Stimulated activated CD8-positive, alpha-beta memory T cell treated with anti-CD3 and anti-CD28 coated beads, Interleukin-15, amount 100 ng/mL, for 1 hour (primary cell): ENCODE measurements around the gene RHOJ.
"Not testable (repeated sequence)": the region's sequence is repeated elsewhere in the genome, so short reads cannot be mapped to it uniquely, and the experiment has no call there.

Experiments
- DNase-seq: peaks from one replicate; pipeline ENCODE4 v3.0.0-alpha.2; 2020; ENCODE audit warnings: low read depth

Gene RHOJ

DNA sequence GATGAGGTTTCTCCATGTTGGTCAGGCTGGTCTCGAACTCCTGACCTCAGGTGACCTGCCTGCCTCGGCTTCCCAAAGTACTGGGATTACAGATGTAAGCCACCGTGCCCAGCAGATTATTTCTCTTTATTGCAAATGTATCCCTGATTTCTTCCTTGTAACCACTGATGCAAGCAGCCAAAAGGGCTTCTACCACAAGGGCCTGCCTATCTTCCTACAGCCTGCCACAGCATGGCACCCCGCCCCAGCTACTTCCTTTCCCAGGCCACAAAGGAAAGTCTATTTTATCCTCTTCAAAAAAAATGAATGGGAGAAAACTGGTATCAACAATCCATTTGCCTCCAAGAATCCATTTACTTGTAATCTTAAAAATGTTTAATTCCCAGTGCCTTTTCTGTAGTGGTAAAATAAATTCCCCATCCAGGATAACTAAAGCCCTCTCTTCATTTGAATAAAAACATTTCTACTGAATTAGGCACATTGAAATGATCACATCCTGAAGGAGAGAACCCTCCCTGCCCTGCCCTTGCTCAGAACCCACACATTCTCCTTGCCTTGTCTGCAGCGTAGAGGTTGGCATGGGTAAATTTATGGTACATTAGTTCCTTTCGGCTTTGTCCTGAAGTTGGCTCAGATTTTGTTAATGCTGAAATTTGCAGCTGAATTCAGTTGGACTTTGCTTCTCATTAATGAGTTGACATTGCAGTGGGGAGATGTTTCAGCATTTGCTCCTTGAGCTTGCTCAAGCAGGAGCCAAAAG lies 95.3 kb downstream of the RHOJ start:
- DNase-seq: no peak

- no peak for DNase-seq
Measured at GRCh38 chr14:63300854-63301253, 96.6 kb downstream of the RHOJ start.

DNA sequence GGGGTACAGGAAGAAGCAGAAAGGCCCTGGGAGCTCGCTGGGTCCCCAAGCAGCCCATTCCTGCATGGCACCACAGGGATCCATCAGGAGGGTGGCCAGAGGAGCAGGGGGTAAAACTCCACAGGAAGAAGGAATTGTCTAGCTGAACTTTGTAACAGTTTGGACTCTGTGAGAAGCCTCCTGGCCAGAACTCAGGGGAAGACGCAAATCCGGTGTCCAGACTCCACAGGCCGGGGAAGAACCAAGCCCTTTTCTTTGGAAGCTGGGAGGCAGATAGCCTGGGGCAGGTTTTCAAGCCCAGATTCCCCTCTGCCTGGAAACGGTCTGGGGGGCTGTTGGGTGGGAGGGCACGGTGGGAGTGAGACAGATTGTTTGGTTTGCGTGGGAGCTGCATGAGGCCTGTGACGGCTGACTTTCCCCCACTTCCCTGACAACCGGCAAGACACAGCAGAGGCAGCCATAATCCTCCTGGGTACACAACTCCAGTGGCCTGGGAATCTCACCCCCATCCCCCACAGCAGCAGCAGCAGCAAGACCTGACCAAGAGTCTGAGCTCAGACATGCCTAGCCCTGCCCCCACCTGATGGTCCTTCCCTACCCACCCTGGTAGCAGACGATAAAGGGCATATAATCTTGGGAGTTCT lies 97.8 kb downstream of the RHOJ start:
- no peak for DNase-seq

DNA sequence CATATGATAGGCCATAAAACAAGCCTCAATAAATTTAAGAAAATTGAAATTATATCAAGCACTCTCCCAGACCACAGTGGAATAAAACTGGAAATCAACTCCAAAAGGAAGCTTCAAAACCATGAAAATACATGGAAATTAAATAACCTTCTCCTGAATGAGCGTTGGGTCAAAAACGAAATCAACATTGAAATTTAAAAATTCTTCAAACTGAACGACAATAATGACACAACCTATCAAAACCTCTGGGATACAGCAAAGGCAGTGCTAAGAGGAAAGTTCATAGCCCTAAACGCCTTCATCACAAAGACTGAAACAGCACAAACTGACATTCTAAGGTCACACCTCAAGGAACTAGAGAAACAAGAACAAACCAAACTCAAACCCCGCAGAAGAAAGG lies 100.2 kb downstream of the RHOJ start:
- not testable (repeated sequence) for DNase-seq

DNA sequence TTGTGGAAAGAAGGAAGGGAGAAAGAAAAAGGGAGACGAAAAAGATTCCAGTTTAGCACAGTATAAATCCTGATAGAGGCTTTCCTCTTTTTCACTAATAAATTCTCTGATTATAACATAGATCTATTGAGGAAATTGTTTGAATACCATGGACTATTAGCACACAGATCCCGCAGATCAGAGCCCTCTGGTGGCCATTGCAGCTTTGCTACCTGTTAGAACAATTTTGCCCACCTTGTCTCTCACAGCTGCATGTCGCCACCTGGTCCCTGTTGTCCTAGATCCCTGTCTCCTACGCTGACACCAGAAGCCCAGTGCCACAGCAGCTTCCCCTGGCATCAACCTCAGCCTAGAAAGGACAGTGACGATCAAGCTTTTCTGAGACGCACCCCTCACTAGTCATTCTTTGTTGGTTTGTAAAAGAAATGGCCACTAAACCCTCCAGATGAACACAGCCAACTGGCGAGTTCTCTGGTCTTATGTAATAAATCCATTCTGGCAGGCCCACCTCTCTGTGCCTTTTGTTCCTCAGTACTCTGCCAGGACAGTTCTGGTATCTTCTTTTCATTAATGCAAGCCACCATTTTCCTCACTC lies 104.6 kb downstream of the RHOJ start:
- no peak for DNase-seq

DNA sequence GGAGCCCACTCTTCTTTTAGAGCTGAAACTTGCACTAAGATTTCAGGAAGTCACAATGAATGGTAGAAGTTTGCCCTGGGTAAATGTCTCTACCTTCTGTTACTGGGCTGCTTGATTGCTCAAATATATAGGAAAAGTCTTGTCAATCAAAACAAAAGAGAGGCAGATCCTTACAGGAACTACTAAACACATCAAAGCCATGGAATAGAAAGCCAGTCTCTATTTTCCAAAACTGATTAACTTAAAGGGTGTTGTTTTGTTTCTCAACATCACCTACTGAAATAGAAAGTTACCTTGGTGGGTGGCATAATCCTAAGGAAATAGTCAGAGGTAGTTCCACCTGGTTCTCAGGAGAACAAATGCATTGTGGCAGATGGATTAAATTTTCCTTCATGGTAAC lies 114.6 kb downstream of the RHOJ start, which contains the start of gene GPHB5:
Gene GPHB5, minus strand, starts transcription at position 101 of the 400 bp plus-strand sequence. CDS start 1,086 bp downstream, outside the sequence.
- DNase-seq: no peak

DNA sequence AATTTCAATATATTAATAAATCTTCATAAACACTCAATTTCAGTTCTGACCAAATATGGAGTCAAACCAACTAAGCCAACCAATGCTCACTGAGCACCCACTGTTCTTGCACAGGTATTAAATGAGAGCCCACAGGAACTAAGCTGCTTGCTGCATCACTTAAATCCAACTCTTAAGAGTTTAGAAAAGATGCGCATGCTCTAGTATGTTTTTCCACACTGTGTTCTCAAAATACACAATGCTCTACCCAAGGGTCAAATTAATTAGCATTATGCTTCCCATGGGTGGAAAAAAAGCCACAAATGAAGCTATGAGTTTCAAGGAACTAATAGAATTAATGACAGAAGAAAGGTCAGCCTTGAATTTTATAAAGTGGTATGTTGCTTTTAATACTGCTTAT lies 118.2 kb downstream of the RHOJ start:
- no peak for DNase-seq

- DNase-seq: no peak
Measured at GRCh38 chr14:63322897-63323573, 118.8 kb downstream of the RHOJ start.

GRCh38 chr14:63326840-63327239 lies 122.6 kb downstream of the RHOJ start:
- no peak for DNase-seq

DNA sequence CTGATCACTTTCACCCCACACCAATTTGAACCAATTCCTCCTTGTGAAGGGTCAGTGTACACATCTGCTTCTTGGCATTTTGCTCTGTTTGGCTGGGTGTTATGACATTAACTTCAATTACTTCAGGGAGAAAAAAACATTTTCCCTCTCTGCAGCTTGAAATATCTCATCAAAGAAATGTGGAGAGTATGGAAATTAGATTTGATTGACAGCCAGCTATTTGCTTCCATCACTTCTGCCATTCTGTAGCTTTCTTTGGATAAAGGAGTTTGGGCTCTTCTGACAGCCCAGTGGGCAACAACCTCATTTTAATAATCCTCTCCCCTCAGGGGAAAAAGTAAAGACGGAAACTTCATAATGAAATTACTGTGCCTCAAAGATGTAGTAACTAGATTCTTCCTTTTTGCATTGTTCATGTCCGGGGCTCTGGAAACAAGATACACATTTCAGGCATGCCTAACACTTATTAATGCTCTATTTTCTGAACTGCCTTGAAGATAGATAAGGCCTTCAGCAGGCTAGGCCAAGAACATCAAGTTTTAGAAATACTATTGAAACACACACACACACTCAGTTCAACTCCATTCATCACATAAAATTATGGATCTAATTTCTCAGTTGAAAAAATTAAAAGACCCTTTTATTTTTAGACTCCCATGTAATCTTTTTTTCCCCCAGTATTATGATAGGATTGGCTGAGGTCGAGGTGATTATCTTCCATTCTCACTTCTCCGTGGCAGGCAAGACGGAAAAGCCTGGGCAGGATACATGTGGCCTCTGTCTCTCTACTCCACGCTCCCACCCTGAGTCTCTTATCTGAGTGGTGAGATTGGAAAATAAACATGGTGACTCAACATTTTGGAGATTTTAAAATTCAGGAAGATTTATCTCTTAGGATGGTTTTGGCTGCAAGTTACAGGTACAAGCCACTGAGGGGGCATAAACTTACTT lies 124.8 kb downstream of the RHOJ start:
- no peak for DNase-seq

GRCh38 chr14:63342371-63342770 lies 138.1 kb downstream of the RHOJ start:
- DNase-seq: no peak
